ENCODE results near the gene LGR6.

Gene LGR6

DNA sequence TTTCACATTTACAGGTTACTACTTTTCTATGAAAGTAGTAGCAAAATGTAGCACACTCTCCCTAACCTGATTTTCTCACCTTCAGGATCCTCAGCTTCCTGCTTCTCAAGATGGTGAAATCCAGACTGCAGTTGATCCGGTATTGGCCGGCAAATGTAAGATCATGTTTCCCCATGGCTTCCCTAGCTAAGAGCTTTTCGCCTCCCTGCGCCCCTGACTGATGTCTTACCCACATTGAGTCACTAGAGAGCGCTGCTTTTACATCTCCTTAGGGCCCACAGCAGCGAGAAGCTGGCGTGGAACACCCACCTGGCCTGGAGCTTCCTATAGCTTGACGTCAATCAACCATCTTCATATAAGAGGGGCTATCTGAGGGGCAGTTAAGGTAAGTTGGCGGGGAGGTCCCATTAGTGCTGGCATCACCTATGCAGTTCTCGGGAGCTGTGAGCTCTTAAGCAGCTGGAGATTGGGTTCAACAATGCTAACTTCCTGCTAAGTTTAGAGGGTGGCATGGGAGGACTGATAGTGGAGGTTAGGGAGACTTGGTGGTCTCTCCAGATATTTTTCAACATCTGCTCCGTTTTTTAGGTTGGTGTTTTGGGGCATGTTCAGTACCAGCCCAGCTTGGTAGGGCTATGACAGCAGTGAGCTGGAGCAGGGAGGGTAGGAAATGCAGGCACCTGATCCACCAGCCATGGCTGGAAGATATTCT lies 38.7 kb upstream of the LGR6 start:
- TF ChIP-seq, protein P1, sequence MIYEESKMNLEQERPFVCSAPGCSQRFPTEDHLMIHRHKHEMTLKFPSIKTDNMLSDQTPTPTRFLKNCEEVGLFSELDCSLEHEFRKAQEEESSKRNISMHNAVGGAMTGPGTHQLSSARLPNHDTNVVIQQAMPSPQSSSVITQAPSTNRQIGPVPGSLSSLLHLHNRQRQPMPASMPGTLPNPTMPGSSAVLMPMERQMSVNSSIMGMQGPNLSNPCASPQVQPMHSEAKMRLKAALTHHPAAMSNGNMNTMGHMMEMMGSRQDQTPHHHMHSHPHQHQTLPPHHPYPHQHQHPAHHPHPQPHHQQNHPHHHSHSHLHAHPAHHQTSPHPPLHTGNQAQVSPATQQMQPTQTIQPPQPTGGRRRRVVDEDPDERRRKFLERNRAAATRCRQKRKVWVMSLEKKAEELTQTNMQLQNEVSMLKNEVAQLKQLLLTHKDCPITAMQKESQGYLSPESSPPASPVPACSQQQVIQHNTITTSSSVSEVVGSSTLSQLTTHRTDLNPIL (CRISPR knock-in tag; IDR thresholded peaks at IDR 0.05; ENCODE audit: low read depth): no peak
- TF ChIP-seq, protein P2, sequence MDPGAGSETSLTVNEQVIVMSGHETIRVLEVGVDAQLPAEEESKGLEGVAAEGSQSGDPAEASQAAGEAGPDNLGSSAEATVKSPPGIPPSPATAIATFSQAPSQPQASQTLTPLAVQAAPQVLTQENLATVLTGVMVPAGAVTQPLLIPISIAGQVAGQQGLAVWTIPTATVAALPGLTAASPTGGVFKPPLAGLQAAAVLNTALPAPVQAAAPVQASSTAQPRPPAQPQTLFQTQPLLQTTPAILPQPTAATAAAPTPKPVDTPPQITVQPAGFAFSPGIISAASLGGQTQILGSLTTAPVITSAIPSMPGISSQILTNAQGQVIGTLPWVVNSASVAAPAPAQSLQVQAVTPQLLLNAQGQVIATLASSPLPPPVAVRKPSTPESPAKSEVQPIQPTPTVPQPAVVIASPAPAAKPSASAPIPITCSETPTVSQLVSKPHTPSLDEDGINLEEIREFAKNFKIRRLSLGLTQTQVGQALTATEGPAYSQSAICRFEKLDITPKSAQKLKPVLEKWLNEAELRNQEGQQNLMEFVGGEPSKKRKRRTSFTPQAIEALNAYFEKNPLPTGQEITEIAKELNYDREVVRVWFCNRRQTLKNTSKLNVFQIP (CRISPR knock-in tag; IDR thresholded peaks at IDR 0.05; ENCODE audit: borderline replicate concordance, low read depth): no peak
- TF ChIP-seq ZFP30 (CRISPR knock-in tag; IDR thresholded peaks at IDR 0.05) (no peak), GLIS3 (CRISPR knock-in tag; IDR thresholded peaks at IDR 0.05) (no peak), RARB (CRISPR knock-in tag; IDR thresholded peaks at IDR 0.05) (no peak), ZC3H10 (CRISPR knock-in tag; IDR thresholded peaks at IDR 0.05) (no peak), TCF4 (CRISPR knock-in tag; IDR thresholded peaks at IDR 0.05; ENCODE audit: borderline replicate concordance) (no peak), OSR1 (CRISPR knock-in tag; IDR thresholded peaks at IDR 0.05) (no peak), BACH2 (CRISPR knock-in tag; IDR thresholded peaks at IDR 0.05; ENCODE audit: borderline replicate concordance) (no peak)
- ATAC-seq: peak; percentile 88

DNA sequence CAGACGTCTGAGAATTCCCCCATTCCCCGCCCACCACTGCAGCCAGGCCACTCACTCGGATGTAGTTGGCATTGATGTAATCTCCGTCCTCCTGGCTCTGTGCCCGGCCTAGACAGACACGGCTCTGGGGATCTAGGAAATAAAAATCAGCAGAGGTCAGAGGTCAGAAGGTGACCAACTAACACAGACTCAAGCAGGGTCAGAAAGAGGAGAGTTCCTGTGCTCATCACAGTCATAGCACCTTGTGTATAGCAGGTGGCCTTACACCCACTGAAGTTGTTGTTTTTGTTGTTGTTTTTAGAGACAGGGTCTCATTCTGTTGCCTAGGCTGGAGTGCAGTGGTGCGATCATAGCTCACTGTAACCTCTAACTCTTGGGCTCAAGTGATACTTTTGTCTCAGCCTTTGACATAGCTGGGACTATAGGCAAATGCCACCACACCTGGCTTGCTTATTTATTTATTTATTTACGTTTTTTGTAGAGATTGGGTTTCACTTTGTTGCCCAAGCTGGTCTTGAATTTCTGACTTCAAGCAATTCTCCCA lies 38.0 kb upstream of the LGR6 start:
- TF ChIP-seq, protein P3, sequence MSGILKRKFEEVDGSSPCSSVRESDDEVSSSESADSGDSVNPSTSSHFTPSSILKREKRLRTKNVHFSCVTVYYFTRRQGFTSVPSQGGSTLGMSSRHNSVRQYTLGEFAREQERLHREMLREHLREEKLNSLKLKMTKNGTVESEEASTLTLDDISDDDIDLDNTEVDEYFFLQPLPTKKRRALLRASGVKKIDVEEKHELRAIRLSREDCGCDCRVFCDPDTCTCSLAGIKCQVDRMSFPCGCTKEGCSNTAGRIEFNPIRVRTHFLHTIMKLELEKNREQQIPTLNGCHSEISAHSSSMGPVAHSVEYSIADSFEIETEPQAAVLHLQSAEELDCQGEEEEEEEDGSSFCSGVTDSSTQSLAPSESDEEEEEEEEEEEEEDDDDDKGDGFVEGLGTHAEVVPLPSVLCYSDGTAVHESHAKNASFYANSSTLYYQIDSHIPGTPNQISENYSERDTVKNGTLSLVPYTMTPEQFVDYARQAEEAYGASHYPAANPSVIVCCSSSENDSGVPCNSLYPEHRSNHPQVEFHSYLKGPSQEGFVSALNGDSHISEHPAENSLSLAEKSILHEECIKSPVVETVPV (CRISPR knock-in tag; IDR thresholded peaks at IDR 0.05): no peak
- TF ChIP-seq, protein P4, sequence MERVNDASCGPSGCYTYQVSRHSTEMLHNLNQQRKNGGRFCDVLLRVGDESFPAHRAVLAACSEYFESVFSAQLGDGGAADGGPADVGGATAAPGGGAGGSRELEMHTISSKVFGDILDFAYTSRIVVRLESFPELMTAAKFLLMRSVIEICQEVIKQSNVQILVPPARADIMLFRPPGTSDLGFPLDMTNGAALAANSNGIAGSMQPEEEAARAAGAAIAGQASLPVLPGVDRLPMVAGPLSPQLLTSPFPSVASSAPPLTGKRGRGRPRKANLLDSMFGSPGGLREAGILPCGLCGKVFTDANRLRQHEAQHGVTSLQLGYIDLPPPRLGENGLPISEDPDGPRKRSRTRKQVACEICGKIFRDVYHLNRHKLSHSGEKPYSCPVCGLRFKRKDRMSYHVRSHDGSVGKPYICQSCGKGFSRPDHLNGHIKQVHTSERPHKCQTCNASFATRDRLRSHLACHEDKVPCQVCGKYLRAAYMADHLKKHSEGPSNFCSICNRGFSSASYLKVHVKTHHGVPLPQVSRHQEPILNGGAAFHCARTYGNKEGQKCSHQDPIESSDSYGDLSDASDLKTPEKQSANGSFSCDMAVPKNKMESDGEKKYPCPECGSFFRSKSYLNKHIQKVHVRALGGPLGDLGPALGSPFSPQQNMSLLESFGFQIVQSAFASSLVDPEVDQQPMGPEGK (CRISPR knock-in tag; IDR thresholded peaks at IDR 0.05; ENCODE audit: borderline replicate concordance): no peak
- TF ChIP-seq TCF4 (CRISPR knock-in tag; IDR thresholded peaks at IDR 0.05; ENCODE audit: borderline replicate concordance): no peak
- no peak for TF ChIP-seq PPARA (CRISPR knock-in tag; IDR thresholded peaks at IDR 0.05; ENCODE audit: borderline replicate concordance)
- no peak for TF ChIP-seq ESRRG (CRISPR knock-in tag; IDR thresholded peaks at IDR 0.05)
- TF ChIP-seq, protein P5, sequence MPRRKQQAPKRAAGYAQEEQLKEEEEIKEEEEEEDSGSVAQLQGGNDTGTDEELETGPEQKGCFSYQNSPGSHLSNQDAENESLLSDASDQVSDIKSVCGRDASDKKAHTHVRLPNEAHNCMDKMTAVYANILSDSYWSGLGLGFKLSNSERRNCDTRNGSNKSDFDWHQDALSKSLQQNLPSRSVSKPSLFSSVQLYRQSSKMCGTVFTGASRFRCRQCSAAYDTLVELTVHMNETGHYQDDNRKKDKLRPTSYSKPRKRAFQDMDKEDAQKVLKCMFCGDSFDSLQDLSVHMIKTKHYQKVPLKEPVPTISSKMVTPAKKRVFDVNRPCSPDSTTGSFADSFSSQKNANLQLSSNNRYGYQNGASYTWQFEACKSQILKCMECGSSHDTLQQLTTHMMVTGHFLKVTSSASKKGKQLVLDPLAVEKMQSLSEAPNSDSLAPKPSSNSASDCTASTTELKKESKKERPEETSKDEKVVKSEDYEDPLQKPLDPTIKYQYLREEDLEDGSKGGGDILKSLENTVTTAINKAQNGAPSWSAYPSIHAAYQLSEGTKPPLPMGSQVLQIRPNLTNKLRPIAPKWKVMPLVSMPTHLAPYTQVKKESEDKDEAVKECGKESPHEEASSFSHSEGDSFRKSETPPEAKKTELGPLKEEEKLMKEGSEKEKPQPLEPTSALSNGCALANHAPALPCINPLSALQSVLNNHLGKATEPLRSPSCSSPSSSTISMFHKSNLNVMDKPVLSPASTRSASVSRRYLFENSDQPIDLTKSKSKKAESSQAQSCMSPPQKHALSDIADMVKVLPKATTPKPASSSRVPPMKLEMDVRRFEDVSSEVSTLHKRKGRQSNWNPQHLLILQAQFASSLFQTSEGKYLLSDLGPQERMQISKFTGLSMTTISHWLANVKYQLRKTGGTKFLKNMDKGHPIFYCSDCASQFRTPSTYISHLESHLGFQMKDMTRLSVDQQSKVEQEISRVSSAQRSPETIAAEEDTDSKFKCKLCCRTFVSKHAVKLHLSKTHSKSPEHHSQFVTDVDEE (CRISPR knock-in tag; IDR thresholded peaks at IDR 0.05): no peak
- no peak for TF ChIP-seq CSDC2 (CRISPR knock-in tag; IDR thresholded peaks at IDR 0.05)
- TF ChIP-seq ZFP3 (CRISPR knock-in tag; IDR thresholded peaks at IDR 0.05): no peak
- TF ChIP-seq TOX (CRISPR knock-in tag; IDR thresholded peaks at IDR 0.05; ENCODE audit: borderline replicate concordance): no peak
- no peak for TF ChIP-seq ZC3H10 (CRISPR knock-in tag; IDR thresholded peaks at IDR 0.05)
- no peak for TF ChIP-seq ZNF8 (CRISPR knock-in tag; IDR thresholded peaks at IDR 0.05)
- TF ChIP-seq OSR1 (CRISPR knock-in tag; IDR thresholded peaks at IDR 0.05): no peak
- TF ChIP-seq GLIS3 (CRISPR knock-in tag; IDR thresholded peaks at IDR 0.05): no peak
- TF ChIP-seq, protein P1 (CRISPR knock-in tag; IDR thresholded peaks at IDR 0.05; ENCODE audit: low read depth): no peak
- TF ChIP-seq SNAI2 (CRISPR knock-in tag; IDR thresholded peaks at IDR 0.05): no peak
- TF ChIP-seq, protein P2 (CRISPR knock-in tag; IDR thresholded peaks at IDR 0.05; ENCODE audit: borderline replicate concordance, low read depth): no peak
- TF ChIP-seq ZFP30 (CRISPR knock-in tag; IDR thresholded peaks at IDR 0.05): no peak
- no peak for TF ChIP-seq ARNTL (CRISPR knock-in tag; IDR thresholded peaks at IDR 0.05; ENCODE audit: borderline replicate concordance, low read depth)
- ATAC-seq: peak; percentile 69
